GM18870 (cell line): Measurements from ENCODE around the gene FAR1.

Experiments
- ATAC-seq: cut with Tn5 transposase; IDR thresholded peaks from one replicate; pipeline ENCODE4 v1.9.1; 2021; ENCODE audit warnings: moderate library complexity; ENCODE audit not compliant: unreplicated experiment

Gene FAR1

GRCh38 chr11:13669544-13670488 is 1.3 kb downstream of the FAR1 start:
- no peak for ATAC-seq

DNA sequence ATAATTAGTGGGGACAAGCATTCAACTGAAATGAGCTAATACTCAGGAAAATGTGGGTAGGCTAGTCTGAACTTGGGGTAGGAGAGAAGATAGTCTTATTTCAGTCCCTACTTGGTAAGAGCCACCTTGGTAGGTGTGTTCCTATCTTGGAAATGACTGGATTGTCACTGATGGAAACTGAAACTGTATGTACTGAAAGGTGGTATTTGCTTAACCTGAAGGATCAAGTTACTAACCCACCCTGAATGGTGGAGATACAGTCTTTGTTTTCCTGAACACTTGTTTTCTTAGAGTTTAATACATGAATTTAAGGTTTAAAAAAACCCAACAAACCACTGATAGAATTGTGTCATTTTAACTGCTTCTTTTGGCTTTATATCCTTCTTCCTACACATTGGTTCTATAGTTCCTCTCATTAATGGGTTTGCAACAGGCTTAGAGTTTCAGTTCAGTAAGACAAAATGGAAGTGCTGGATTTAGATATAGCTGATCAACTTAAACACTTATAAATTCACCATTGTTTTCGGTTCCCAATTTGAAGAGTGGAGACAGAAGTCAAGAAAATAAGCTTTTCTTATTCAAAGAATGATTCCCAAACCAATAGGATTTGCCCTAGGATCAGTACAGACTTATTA is 4.2 kb downstream of the FAR1 start:
- ATAC-seq, result no peak

- ATAC-seq, result no peak
These were observed 6.5 kb downstream of the FAR1 start for GRCh38 chr11:13674799-13675509.

- ATAC-seq, result no peak
These were observed 8.1 kb downstream of the FAR1 start for GRCh38 chr11:13676576-13676975.

- no peak for ATAC-seq
These were observed 11.3 kb downstream of the FAR1 start for GRCh38 chr11:13679768-13680167.

DNA sequence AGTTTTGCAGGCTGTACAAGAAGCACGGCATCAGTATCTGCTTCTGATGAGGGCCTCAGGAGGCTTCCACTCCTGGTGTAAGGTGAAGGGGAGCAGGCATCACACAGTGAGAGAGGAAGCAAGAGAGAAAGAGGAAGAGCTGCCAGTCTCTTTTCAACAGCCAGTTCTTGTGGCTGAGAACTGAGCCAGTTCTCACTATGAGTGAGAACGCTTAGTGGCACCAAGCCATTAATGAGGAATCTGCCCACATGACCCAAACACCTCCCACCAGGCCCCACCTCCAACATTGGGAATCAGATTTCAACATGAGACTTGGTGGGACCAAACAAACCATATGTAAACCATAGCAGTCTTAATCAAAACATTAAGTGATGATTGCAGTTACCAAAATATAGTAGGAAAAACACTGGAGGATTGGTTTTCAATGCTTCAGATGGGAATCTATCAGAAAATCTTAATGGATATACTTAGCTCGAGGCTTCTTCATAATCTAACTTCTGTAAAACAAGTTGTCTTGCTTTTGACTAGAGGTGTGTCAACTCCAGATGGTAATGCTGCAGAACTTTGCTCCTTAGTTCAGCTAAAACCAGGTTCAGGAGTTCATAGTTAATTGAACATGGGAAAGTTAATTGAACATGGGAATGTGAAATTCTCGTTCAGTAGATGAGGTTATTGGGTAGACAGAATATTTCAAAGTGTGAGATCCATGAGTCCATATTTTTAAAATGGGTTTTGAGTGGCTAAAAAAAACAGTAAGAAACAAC is 12.2 kb downstream of the FAR1 start:
- peak; percentile 79 for ATAC-seq

DNA sequence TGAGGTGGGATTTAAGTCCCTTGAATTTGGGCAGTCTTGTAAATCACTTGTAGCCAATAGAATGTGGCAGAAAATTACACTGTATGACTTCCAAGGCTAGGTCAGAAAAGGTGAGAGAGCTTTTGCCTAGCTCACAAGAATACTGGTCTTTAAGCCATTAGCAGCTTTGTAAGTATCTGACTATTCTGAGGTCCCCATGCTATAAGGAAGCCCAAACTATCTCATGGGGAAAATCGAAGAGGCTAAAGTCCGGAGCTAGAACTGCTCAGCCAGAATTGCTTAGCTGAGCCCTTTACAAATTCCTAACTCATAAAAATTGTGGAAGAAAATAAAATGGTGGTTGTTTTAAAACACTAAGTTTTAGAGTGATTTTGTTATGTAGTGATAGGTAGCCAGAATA is 13.0 kb downstream of the FAR1 start:
- no peak for ATAC-seq

DNA sequence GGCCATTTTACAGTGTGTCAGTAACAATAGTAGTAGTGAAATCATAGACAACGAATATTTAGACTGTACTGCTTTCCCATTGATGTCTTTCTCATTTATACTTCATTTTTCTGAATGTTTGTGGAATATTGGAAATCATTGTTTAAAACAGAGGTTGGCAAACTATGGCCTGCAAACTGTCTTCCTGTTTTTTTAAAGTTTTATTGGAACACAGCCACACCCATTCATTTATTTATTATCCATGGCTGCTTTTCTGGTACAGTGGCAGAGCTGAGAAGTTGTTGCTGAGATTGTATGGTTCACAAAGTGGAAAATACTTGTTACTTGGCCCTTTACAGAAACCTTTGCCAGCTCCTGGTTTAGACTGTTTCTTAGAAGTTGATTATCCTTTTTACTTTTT is 13.7 kb downstream of the FAR1 start:
- ATAC-seq, result no peak

DNA sequence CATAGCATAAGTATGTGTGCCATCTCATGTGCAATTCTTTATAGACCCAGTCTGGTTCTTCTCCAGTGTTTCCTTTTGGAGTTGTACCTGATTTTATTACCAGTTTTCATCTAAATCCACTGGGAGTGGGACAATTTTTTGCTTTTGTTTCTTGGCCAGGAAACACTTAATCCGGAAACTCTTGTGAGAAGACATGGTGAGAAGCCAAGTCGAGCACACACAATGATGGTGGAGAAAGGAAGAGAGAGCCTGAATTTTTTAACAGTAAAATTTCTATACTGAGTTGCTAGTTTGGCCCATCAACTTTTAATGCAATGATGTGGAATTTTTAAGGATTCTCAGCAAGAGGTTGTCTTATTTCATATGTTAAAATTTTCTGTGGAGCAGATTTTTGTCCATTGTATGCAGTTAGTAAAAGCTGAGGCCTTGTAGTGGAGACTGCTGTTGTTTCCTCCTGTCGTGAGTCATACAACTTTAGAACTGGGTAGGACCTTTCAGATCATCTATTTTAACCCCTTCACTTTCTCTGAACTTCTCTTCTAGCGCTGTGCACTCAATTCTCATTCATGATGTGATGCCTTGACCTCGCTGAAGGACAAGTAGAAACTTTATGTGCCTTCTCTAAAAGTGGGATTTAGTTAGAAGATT is 17.1 kb downstream of the FAR1 start:
- ATAC-seq, result no peak

DNA sequence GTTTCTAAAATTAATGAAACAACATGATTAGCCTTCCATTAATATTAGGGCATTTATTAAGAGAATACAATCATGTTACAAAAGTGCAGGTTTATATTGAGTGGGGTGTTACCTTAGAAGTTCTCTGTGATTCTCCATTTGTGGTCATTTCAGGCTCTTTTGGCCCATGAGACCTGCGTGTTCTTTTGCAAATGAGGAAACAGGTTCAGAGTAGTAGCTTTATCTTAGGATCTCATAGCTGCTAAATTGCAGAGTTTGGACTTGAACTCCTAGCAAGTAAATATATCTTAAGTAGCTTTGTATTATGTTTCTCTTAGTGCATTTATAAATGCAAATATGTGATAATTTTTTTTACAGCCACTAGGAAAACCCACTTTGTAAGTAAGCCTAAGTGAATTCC is 18.3 kb downstream of the FAR1 start:
- no peak for ATAC-seq

DNA sequence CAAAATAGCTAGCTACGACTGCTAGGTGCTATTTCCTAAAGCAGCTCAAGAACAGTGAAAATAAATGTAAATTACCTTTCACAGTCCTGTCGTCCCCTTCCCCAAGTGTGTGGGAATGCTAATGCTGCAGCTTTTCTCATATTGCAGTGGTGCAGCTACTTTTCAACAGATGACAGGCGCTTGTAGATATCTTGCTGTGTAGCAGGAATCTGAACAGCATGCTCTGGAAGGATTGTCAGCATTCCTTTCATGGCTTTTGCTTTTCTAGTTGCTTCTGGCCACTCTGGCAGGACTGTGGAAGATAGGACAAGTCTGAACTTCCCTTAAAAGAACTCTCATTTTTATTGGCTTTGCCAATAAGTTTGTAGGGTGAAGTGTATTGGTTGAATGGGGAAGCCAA is 18.8 kb downstream of the FAR1 start:
- no peak for ATAC-seq

DNA sequence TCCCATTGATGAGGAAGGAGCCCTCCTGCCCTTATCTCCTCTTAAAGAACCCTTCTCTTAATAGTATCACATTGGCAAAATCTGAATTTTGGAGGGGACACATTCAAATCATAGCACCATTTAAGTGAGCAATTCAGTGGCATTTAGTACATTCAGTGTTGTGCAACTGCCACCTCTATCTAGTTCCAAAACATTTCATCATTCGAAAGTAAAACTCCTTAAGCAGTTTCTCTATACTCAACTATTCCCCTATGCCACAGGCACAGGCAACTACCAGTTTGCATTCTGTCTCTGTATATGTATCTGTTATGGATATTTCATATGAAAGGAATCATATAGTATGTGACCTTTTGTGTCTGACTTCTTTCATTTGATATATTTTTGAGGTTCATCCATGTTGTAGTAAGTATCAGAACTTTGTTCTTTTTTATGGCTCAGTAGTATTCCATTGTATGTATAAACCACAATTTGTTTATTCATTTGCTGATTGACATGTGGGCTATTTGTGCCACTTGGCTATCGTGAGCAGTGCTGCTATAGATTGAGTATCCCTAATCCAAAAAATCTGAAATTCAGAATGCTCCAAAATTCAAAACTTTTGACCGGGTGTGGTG is 22.9 kb downstream of the FAR1 start:
- no peak for ATAC-seq

DNA sequence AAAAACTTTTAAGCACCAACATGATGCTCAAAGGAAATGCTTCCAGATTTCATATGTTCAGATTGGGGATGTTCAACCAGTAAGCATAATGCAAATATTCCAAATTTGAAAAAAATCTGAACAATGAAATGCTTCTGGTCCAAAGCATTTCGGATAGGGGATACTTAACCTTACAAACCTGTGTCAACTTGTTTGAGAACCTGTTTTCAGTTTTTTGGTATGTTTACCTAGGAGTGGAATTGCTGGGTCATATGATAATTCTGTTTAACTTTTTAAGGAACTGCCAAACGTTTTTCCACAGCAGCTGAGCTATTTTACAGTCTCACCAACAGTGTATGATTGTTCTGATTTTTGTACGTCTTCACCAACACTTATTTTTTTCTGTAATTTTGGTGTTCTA is 23.7 kb downstream of the FAR1 start:
- no peak for ATAC-seq

GRCh38 chr11:13694115-13694514 is 25.6 kb downstream of the FAR1 start:
- ATAC-seq, result no peak

GRCh38 chr11:13695886-13696285 is 27.4 kb downstream of the FAR1 start:
- no peak for ATAC-seq

GRCh38 chr11:13697710-13698109 is 29.2 kb downstream of the FAR1 start:
- ATAC-seq, result no peak

DNA sequence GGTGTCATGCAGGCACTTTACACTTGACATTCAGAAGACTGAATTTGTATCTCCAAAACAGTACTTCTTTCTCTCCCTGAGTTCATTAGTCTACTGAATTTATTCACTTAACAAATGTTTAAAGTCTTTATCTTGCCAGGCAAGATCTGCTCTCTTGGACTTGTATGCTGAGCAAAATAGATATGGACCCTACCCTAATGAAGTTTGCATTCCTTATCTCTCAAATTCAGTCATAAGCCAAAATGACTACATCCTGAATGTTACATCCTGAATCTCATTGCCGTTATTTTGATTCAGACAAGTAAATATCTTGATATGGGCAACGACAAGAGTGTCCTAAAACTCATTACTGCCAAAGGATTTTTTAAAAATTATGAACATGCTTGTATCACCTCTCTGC is 29.7 kb downstream of the FAR1 start:
- no peak for ATAC-seq

- no peak for ATAC-seq
These were observed 30.6 kb downstream of the FAR1 start for GRCh38 chr11:13699041-13699440.

- no peak for ATAC-seq
These were observed 31.4 kb downstream of the FAR1 start for GRCh38 chr11:13699870-13700269.

DNA sequence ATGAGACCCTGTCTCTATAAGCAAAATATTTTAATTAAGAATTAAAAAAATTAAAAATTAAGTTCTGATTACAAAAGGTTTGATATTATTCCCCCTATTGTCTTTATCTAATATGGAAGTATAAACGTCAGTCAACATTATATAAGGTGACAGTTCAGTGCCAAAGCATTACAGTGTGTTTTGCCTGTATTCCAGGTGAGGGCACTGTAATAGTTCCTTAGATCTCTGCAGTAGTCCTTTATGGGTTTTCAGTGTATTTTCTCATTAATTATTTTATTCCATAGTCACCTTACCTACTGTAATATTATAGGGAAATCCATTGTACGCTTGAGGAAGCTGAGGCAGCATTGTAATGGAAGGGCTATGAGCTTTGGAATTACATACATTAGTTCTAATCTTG is 33.0 kb downstream of the FAR1 start:
- no peak for ATAC-seq
